ENCODE results near the gene CADM2.
"Not testable (repeated sequence)": the region's sequence is repeated elsewhere in the genome, so short reads cannot be mapped to it uniquely, and the experiment has no call there.

The CADM2 gene

GRCh38 chr3:85495602-85496001, 536.8 kb downstream of the CADM2 start:
- no peak for DNase-seq

DNA sequence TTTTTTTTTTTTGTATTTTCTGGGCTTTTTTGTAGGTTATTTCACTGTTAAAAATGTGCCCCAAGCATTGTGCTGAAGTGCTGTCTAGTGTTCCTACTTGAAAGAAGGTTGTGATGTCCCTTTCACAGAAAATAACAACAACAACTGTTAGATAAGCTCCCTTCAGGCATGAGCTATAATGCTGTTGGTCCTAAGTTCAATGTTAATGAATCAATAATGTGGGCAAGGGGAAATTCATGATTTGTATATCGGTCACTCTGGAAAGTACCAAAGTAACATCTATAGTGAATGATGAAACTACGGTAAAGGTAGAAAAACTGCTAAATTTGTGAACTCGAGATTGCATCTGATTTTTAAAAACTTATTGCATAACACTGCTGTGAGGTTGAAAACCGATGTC, 539.4 kb downstream of the CADM2 start:
- DNase-seq: no peak

- DNase-seq: no peak
Observed at GRCh38 chr3:85502148-85502875, 543.5 kb downstream of the CADM2 start.

DNA sequence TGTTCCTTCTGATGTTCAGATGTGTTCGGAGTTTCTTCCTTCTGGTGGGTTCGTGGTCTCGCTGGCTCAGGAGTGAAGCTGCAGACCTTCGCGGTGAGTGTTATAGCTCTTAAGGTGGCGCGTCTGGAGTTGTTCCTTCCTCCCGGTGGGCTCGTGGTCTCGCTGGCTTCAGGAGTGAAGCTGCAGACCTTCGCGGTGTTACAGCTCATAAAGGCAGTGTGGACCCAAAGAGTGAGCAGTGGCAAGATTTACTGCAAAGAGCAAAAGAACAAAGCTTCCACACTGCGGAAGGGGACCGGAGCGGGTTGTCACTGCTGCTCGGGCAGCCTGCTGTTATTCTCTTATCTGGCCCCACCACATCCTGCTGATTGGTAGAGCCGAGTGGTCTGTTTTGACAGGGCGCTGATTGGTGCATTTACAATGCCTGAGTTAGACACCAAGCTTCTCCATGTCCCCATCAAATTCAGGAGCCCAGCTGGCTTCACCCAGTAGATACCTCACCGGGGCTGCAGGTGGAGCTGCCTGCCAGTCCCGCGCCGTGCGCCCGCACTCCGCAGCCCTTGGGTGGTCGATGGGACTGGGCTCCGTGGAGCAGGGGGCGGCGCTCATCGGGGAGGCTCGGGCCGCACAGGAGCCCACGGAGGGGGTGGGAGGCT, 545.5 kb downstream of the CADM2 start:
- not testable (repeated sequence) for DNase-seq

DNA sequence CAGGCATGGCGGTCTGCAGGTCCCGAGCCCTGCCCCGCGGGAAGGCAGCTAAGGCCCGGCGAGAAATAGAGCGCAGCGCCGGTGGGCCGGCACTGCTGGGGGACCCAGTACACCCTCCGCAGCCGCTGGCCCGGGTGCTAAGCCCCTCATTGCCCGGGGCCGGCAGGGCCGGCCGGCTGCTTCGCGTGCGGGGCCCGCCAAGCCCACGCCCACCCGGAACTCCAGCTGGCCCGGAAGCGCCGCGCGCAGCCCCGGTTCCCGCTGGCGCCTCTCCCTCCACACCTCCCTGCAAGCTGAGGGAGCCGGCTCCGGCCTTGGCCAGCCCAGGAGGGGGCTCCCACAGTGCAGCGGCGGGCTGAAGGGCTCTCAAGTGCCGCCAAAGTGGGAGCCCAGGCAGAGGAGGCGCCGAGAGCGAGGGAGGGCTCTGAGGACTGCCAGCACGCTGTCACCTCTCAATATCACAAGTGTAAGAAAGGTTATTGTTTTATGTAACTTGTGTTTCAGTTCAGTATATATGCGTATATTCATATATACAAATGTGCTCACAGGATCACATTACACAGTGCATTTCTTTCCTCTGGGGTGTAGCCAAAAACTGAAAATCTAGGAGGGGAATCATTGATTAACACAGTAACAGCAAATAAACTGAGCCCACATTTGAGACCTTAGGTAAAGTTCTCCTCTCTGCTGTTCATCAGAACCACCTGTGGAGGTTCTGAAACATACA, 546.2 kb downstream of the CADM2 start:
- not testable (repeated sequence) for DNase-seq

GRCh38 chr3:85507052-85507451, 548.3 kb downstream of the CADM2 start:
- not testable (repeated sequence) for DNase-seq

GRCh38 chr3:85508659-85509058, 549.9 kb downstream of the CADM2 start:
- no peak for DNase-seq

DNA sequence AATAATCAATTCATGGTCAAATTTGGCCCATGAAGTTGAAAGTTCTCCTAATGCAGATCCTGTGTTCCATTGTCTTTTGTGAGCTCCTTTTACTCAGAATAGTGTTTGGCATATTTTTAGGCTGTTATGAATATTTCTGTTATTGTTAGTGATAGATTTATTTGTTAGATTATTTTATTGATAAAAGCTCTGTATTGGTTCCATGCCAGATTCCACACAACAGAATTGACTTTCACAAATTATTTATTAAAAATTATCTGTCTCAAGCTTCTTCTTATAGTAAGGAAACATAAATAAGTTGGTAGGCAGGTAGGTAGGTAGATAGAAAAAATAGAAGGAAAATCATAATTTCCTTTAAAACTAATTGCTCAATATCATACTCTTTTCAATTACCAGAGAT, 557.4 kb downstream of the CADM2 start:
- no peak for DNase-seq

- DNase-seq: no peak
Observed at GRCh38 chr3:85524104-85524503, 565.3 kb downstream of the CADM2 start.

GRCh38 chr3:85525264-85525663, 566.5 kb downstream of the CADM2 start:
- DNase-seq: no peak

DNA sequence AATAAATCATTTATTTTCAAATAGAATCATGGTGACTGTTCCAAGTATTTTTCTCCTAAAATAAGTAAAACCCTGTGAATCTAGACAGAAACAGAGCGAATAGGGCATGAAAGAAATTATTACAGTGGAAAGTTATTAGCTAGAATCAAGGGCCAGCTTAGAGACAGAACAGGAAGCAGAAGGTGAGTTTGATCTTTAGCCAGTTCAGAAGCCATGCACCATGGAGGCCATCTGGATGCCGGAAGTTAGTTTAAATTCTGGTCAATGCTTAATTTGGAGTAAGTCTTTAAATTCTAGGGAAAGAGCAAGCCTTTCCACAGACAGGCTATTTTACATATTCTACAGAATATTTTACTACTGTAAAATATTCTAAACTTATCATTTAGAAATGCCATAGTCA, 574.8 kb downstream of the CADM2 start:
- no peak for DNase-seq

GRCh38 chr3:85535517-85535916, 576.7 kb downstream of the CADM2 start:
- no peak for DNase-seq

- DNase-seq: no peak
Observed at GRCh38 chr3:85539232-85539631, 580.4 kb downstream of the CADM2 start.

DNA sequence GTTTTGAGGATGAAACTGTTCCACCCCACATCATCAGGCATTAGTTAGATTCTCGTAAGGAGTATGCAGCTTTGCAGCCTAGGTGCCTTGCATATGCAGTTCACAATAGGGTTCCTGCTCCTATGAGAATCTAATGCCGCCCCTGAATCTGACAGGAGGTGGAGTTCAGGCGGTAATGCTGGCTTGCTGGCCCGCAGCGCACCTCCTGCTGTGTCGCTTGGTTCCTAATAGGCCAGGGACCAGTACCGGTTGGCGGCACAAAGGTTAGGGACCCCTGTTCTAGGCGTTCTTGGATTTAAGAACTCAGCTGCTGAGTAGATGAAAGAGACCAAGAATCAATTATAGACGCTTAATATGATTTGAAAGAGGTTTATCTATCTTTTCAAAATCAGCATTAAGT, 595.4 kb downstream of the CADM2 start:
- no peak for DNase-seq

DNA sequence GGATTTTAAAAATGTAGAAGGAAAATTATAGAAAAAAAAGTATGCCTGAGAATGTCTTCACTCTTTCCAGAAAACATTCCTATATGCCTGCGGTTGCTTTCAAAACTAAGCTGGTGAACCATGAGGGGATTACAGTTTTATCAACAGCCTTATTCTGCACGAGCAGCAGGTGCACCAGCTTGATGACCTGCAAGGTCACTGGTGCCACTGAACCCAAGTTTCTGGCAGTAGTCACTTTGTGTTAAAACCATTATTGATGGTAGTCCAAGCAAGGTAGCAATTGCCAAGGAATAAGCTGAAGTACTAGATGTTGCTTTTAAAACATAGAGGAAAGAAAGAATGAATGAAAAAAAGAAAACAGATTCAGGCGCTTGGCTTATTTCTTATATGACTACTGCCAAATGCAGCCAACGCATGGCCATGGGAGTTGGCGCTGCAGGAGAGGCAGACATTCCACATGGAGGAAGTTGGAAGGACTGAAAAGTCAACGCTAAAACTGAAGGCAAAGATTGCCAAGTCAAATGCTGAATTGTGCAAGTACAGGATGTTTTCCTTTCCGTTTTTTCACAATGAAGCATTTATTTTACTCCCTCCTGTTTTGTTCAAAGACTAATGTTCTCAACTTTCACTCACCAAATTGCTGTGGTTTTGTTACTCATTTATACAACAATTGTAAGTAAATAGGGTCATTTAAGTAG, 601.4 kb downstream of the CADM2 start:
- DNase-seq: no peak

DNA sequence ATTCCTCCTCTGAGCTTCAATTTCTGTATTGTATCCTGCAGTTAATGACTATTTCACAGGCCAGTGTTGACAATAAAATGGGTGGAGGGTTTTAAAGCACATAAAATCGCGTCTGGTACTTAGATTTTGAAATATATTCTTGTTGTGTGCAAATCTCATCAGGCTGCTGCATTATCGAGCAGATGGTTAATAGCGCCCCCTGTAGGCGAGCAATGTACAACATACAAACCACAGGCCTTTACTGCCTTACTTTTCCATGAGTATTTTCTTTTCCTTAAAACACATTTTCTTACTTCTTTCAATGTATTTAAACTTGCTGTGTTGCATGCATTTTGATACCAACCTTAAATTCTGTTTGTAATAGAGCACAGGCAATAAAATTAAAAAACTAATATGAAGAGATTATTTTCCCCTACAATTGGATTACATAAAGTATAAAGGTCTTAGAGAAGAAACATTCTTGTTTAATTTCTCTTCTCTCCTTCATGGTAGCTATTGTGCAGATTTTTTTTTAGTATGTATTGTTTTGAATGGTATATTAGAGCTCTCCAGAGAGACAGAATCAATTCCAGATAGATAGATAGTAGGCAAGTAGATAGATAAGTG, 608.4 kb downstream of the CADM2 start:
- DNase-seq: peak; percentile 2

- DNase-seq: no peak
Observed at GRCh38 chr3:85570819-85571218, 612.0 kb downstream of the CADM2 start.

GRCh38 chr3:85571835-85572234, 613.0 kb downstream of the CADM2 start:
- DNase-seq: no peak

DNA sequence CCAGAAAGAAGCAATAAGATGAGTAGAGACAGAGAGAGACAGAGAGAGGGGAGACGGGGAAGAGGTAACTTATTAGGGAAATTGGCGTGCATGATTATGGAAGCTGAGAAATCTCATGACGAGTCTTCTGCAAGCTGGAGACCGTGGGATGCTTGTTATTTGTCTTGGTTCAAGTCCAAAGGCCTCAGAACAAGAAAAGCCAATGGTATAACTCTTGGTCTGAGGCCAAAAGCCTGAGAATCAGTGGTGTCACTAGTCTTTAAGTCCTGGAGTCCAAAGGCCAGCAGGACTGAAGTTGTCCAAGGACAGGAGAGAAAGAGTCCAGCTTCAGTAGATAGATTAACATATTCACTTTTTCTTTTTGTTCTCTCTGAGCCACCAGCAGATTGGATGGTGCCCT, 613.6 kb downstream of the CADM2 start:
- no peak for DNase-seq

GRCh38 chr3:85572978-85573377, 614.2 kb downstream of the CADM2 start:
- no peak for DNase-seq

GRCh38 chr3:85574006-85574705, 615.4 kb downstream of the CADM2 start:
- no peak for DNase-seq

DNA sequence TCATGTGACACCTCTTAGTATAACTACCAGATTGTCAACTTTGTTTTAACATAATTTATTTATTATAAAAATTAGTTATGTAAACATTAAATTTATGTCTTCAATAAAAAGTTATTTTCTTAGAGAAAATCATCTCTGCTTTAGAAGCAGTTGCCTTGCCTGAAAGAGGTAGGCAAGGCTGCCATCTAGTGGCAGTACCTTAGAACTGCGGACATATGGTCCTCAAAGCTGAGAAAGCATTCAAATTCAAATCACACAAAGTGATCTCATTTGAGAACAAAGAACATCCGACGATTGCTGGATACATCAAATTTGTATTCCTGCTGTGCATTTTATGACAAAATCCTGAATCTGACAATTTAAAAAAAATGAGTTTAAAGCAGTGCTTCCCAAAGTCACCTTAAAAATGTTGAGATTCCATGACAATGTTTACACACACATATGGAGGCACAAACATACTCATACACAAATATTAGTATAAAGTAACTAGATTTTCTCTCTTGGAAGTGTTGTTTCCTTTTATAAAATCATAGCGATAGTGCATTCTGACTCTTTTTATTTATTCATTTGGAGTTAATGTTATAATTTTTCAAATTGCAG, 617.4 kb downstream of the CADM2 start:
- peak; percentile 21 for DNase-seq
